ENCODE results near the gene L1CAM.

DNA sequence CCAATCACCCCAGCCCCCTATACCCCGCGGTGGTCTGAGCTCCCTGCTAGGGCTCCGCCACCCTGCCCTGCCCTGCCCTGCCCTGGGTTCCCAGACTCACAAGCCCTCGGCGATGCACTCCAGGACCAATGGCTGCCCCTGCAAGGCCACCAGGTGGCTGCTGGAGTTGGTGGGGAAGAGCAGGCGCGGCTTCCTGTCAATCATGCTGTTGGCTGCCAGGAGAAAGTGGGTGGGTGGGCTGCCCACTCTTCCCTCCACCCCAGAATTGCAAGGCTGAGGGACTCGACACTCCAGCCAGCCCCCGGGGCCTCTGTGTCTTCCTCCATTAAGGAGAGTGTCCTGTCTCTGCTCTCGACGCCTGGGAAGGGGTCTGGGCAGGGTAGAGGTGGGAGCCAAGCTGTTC lies 15.7 kb downstream of the L1CAM start:
- TF ChIP-seq, protein P1, sequence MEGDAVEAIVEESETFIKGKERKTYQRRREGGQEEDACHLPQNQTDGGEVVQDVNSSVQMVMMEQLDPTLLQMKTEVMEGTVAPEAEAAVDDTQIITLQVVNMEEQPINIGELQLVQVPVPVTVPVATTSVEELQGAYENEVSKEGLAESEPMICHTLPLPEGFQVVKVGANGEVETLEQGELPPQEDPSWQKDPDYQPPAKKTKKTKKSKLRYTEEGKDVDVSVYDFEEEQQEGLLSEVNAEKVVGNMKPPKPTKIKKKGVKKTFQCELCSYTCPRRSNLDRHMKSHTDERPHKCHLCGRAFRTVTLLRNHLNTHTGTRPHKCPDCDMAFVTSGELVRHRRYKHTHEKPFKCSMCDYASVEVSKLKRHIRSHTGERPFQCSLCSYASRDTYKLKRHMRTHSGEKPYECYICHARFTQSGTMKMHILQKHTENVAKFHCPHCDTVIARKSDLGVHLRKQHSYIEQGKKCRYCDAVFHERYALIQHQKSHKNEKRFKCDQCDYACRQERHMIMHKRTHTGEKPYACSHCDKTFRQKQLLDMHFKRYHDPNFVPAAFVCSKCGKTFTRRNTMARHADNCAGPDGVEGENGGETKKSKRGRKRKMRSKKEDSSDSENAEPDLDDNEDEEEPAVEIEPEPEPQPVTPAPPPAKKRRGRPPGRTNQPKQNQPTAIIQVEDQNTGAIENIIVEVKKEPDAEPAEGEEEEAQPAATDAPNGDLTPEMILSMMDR (conservative IDR thresholded peaks at IDR 0.05; ENCODE audit: low read length) = no peak
- TF ChIP-seq EZH2phosphoT487 (IDR thresholded peaks at IDR 0.05; ENCODE audit: borderline replicate concordance, low read depth, low read length) = no peak
